Astrocyte (in vitro differentiated cells and primary cell): ENCODE measurements around the gene EAPP. TPM values are rescaled to one million over a fixed set of nuclear protein-coding genes. Genes with fewer than 3 reads are reported as not detected.

ENCODE experiments used
- DNase-seq: peaks from one replicate; pipeline ENCODE4 v3.0.0-alpha.2; 2010; ENCODE audit warnings: low read depth
- FAIRE-seq: peaks from 2 replicates; lab custom pipeline; 2011; peaks lifted over from hg19 to GRCh38; lab: Jason Lieb, UNC
- H2AFZ ChIP-seq: 2 replicates; pipeline ENCODE4 v1.6.0; 2012; ENCODE audit warnings: low read depth, low read length, inconsistent platforms
- H3K27ac ChIP-seq: 2 replicates; pipeline ENCODE4 v1.5.1; 2011; ENCODE audit warnings: low read depth, low read length, inconsistent platforms
- H3K27me3 ChIP-seq: 2 replicates; pipeline ENCODE4 v1.6.0; 2011; ENCODE audit warnings: low read length, inconsistent platforms; ENCODE audit not compliant: insufficient read depth
- H3K36me3 ChIP-seq: 2 replicates; pipeline ENCODE4 v1.5.1; 2011; ENCODE audit warnings: low read length, inconsistent platforms; ENCODE audit not compliant: insufficient read depth
- H3K4me1 ChIP-seq: 2 replicates; pipeline ENCODE4 v1.5.1; 2011; ENCODE audit warnings: low read length, inconsistent platforms; ENCODE audit not compliant: insufficient read depth
- H3K4me2 ChIP-seq: 2 replicates; pipeline ENCODE4 v1.6.0; 2012; ENCODE audit warnings: low read length, inconsistent platforms
- H3K4me3 ChIP-seq: 2 replicates; pipeline ENCODE4 v1.5.1; 2011; ENCODE audit warnings: low read depth, mild to moderate bottlenecking, low read length, inconsistent platforms; ENCODE audit not compliant: insufficient read depth
- H3K79me2 ChIP-seq: 2 replicates; pipeline ENCODE4 v1.6.0; 2012; ENCODE audit warnings: mild to moderate bottlenecking, low read length, inconsistent platforms; ENCODE audit not compliant: insufficient read depth
- H3K9ac ChIP-seq: 2 replicates; pipeline ENCODE4 v1.6.0; 2012; ENCODE audit warnings: mild to moderate bottlenecking, low read length, inconsistent platforms
- H3K9me3 ChIP-seq: 2 replicates; pipeline ENCODE4 v1.5.1; 2012; ENCODE audit warnings: low read depth, mild to moderate bottlenecking, low read length, inconsistent platforms; ENCODE audit not compliant: insufficient read depth
- H4K20me1 ChIP-seq: 2 replicates; pipeline ENCODE4 v1.6.0; 2012; ENCODE audit warnings: low read length, inconsistent platforms; ENCODE audit not compliant: insufficient read depth
- H3K27ac Mint-ChIP-seq: one replicate; pipeline ENCODE4 v1.8.0; 2021; ENCODE audit warnings: mild to moderate bottlenecking, mixed read lengths; ENCODE audit not compliant: unreplicated experiment
- H3K27me3 Mint-ChIP-seq: one replicate; pipeline ENCODE4 v1.8.0; 2021; ENCODE audit warnings: low read depth, mixed read lengths; ENCODE audit not compliant: unreplicated experiment
- H3K36me3 Mint-ChIP-seq: one replicate; pipeline ENCODE4 v1.8.0; 2021; ENCODE audit warnings: low read depth, mixed read lengths; ENCODE audit not compliant: unreplicated experiment
- H3K4me1 Mint-ChIP-seq: one replicate; pipeline ENCODE4 v1.8.0; 2021; ENCODE audit warnings: low read depth, mixed read lengths; ENCODE audit not compliant: unreplicated experiment
- H3K4me3 Mint-ChIP-seq: one replicate; pipeline ENCODE4 v1.8.0; 2021; ENCODE audit warnings: mild to moderate bottlenecking, moderate library complexity, mixed read lengths; ENCODE audit not compliant: unreplicated experiment
- H3K9me3 Mint-ChIP-seq: one replicate; pipeline ENCODE4 v1.8.0; 2021; ENCODE audit warnings: mild to moderate bottlenecking, mixed read lengths; ENCODE audit not compliant: unreplicated experiment
- CTCF ChIP-seq: IDR thresholded peaks from 2 replicates; pipeline ENCODE4 v1.5.1; 2011; ENCODE audit warnings: low read depth, mild to moderate bottlenecking, inconsistent platforms, low read length, moderate library complexity; ENCODE audit not compliant: insufficient read depth
- EZH2 ChIP-seq: IDR thresholded peaks from 2 replicates; pipeline ENCODE4 v1.6.1; 2012; ENCODE audit warnings: mild to moderate bottlenecking, low read length, inconsistent platforms; ENCODE audit not compliant: insufficient read depth
- total RNA-seq: library from RNA; stranded (reverse); gene quantifications from 2 replicates; pipeline ENCODE4 v1.2.1, GENCODE V29; 2021

Gene EAPP
- total RNA-seq, 1 donor from 2014 or later, result 47.9 TPM

GRCh38 chr14:34475163-34475562 is 64.3 kb downstream of the EAPP start:
- TF ChIP-seq EZH2, result no peak
- TF ChIP-seq CTCF, result no peak
- DNase-seq (no peak), FAIRE-seq (no peak)
- H4K20me1 ChIP-seq, result no peaks in the 10 kb centered on the region
- no peaks in the 10 kb centered on the region for H3K36me3 ChIP-seq
- H3K4me3 ChIP-seq, result no peak overlapping the region
- no peaks in the 10 kb centered on the region for H3K4me1 ChIP-seq
- no peaks in the 10 kb centered on the region for H3K36me3 Mint-ChIP-seq
- H3K27ac ChIP-seq, result no peak overlapping the region
- peaks cover 6% of the 10 kb centered on the region for H3K27me3 Mint-ChIP-seq
- H3K4me3 Mint-ChIP-seq, result no peak overlapping the region
- H3K27ac Mint-ChIP-seq, result no peak overlapping the region
- no peaks in the 10 kb centered on the region for H3K9me3 ChIP-seq
- H3K4me1 Mint-ChIP-seq, result no peaks in the 10 kb centered on the region
- no peaks in the 10 kb centered on the region for H3K79me2 ChIP-seq
- peaks cover 2% of the 10 kb centered on the region for H3K27me3 ChIP-seq
- H3K9ac ChIP-seq, result no peak overlapping the region
- no peaks in the 10 kb centered on the region for H3K9me3 Mint-ChIP-seq
- no peak overlapping the region for H3K4me2 ChIP-seq
- H2AFZ ChIP-seq, result no peak overlapping the region

- Histone ChIP-seq H3K27me3 (peaks cover 2% of the 10 kb centered on the region), H3K27ac (no peak overlapping the region), H3K4me1 (no peaks in the 10 kb centered on the region), H3K36me3 (no peaks in the 10 kb centered on the region), H3K79me2 (no peaks in the 10 kb centered on the region), H4K20me1 (no peaks in the 10 kb centered on the region), H3K9me3 (no peaks in the 10 kb centered on the region), H2AFZ (no peak overlapping the region), H3K4me2 (no peak overlapping the region), H3K4me3 (no peak overlapping the region), H3K9ac (no peak overlapping the region)
- Mint-ChIP-seq H3K27me3 (peaks cover 6% of the 10 kb centered on the region), H3K27ac (no peak overlapping the region), H3K36me3 (no peaks in the 10 kb centered on the region), H3K9me3 (no peaks in the 10 kb centered on the region), H3K4me1 (peaks cover under 1% of the 10 kb centered on the region), H3K4me3 (no peak overlapping the region)
- DNase-seq, result no peak
- no peak for FAIRE-seq
- TF ChIP-seq CTCF (no peak), EZH2 (no peak)
Observed at GRCh38 chr14:34474187-34474679, 65.3 kb downstream of the EAPP start.

- Histone ChIP-seq H4K20me1 (no peaks in the 10 kb centered on the region), H3K36me3 (no peaks in the 10 kb centered on the region), H3K4me1 (no peaks in the 10 kb centered on the region), H3K9ac (no peak overlapping the region), H2AFZ (no peak overlapping the region), H3K9me3 (no peaks in the 10 kb centered on the region), H3K4me2 (no peak overlapping the region), H3K27me3 (peaks cover 2% of the 10 kb centered on the region), H3K4me3 (no peak overlapping the region), H3K27ac (no peak overlapping the region), H3K79me2 (no peaks in the 10 kb centered on the region)
- Mint-ChIP-seq H3K27ac (no peak overlapping the region), H3K9me3 (no peaks in the 10 kb centered on the region), H3K4me1 (peaks cover 5% of the 10 kb centered on the region), H3K36me3 (no peaks in the 10 kb centered on the region), H3K4me3 (no peak overlapping the region), H3K27me3 (peaks cover 7% of the 10 kb centered on the region)
- FAIRE-seq (no peak), DNase-seq (no peak)
- TF ChIP-seq CTCF, result no peak
- no peak for TF ChIP-seq EZH2
Observed at GRCh38 chr14:34472706-34473279, 66.7 kb downstream of the EAPP start.
